MM.1S (cell line): Measurements from ENCODE around the gene KIAA0319L.
A peak's percentile ranks its signal among the peaks of the same experiment; 100 is the strongest.

Experiments used
- EZH2 ChIP-seq: fragments of 300-600 bp; sonication (generic); optimal IDR thresholded peaks from 2 replicates; pipeline ENCODE3; 2017; ENCODE audit warnings: low read depth, mild to moderate bottlenecking, antibody characterized with exemption, low read length, mixed read lengths
- EZH2phosphoT487 ChIP-seq: fragments of 300-600 bp; sonication (generic); IDR thresholded peaks from 2 replicates; pipeline ENCODE4 v1.6.1; 2018; ENCODE audit warnings: antibody characterized with exemption, low read length
- TF ChIP-seq, protein P1 (sequence below): fragments of 300-600 bp; sonication (generic); IDR thresholded peaks from 2 replicates; pipeline ENCODE4 v1.5.1; 2016; ENCODE audit warnings: antibody characterized with exemption, low read length, mixed read lengths

DNA sequence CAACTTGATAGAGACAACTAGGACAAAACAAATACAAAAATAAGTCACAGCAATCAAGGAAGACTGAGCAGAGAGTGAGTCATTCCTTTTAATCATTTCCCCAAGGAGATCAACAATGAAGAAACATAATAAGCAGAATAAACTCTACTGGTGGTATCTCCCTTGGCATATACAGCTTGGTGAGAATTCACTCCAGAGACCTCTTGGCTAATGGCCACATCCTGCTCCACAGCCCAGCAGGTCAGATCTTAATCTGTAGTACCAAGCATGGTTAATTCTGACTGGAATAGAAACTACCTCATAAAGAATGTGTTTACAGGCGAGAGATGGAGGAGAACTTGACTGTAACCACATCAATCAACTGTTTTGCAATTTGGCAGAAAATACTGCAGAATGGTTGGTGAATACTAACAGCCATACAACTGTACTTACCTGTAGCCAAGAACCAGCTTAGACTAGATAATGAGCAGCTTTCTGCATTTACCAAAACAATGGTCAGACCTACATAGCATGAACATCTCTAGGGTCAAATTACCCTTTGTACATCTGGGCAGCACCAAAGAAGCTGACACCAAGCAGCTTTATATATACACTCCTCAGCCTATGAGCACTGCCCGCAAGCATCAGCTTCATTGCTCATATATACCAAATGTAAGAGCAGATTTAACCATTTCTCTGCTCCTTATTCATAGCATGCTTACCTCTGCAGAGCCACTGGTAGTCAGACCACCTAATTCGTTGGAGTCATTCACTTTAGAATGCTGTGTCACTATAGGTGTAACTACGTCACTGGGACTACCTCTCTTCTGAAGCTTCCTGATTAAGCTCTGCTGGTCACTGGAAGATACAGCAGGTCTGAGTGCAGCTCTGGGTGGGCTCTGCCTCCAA lies 51.0 kb downstream of the KIAA0319L start:
- TF ChIP-seq, protein P1, sequence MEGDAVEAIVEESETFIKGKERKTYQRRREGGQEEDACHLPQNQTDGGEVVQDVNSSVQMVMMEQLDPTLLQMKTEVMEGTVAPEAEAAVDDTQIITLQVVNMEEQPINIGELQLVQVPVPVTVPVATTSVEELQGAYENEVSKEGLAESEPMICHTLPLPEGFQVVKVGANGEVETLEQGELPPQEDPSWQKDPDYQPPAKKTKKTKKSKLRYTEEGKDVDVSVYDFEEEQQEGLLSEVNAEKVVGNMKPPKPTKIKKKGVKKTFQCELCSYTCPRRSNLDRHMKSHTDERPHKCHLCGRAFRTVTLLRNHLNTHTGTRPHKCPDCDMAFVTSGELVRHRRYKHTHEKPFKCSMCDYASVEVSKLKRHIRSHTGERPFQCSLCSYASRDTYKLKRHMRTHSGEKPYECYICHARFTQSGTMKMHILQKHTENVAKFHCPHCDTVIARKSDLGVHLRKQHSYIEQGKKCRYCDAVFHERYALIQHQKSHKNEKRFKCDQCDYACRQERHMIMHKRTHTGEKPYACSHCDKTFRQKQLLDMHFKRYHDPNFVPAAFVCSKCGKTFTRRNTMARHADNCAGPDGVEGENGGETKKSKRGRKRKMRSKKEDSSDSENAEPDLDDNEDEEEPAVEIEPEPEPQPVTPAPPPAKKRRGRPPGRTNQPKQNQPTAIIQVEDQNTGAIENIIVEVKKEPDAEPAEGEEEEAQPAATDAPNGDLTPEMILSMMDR, result peak; percentile 9; the same call in 1 of the 2 replicates
- TF ChIP-seq EZH2 (no peak), EZH2phosphoT487 (no peak)
